ENCODE data around the gene CD2AP. TPM values are rescaled to one million over a fixed set of nuclear protein-coding genes. Genes with fewer than 3 reads are reported as not detected.

The CD2AP gene
- total RNA-seq, 1 experiment from 2014 or later = 41.8 TPM

GRCh38 chr6:47435254-47435612, 42.4 kb upstream of the CD2AP start:
- in situ Hi-C loops (cut with HindIII; ENCODE audit: low pct_unique_long_range_greater_than_20kb, low sequenced_read_pairs) (no loop called here), intact Hi-C loops (cut with micrococcal nuclease; ENCODE audit: unreplicated experiment) (no loop called here)
- Histone ChIP-seq H3K36me3 (ENCODE audit: control insufficient read depth, insufficient read depth, low read length) (no peaks in the 10 kb centered on the region), H3K27ac (ENCODE audit: low read length) (no peak overlapping the region), H3K4me1 (ENCODE audit: control insufficient read depth, insufficient read depth, low read length) (no peaks in the 10 kb centered on the region), H3K9me3 (ENCODE audit: control insufficient read depth, insufficient read depth, low read depth, low read length) (no peaks in the 10 kb centered on the region), H3K27me3 (ENCODE audit: control insufficient read depth, insufficient read depth, low read length) (no peaks in the 10 kb centered on the region), H3K4me3 (ENCODE audit: low read depth in 2 of 2, low read length in 2 of 2) (no peak overlapping the region)
- POLR2A ChIA-PET = no interaction called here
- TF ChIP-seq TCF7L2 (IDR thresholded peaks at IDR 0.05; ENCODE audit: low read depth, low read length) = no peak
- TF ChIP-seq SIN3A (IDR thresholded peaks at IDR 0.05; ENCODE audit: borderline replicate concordance, insufficient read depth, low read depth, low read length) = no peak
- TF ChIP-seq POLR2AphosphoS5 (IDR thresholded peaks at IDR 0.05; ENCODE audit: low read depth, low read length) = no peak
- no peak for TF ChIP-seq REST (IDR thresholded peaks at IDR 0.05; ENCODE audit: insufficient read depth in 1 of 2, low read depth in 2 of 2, low read length in 1 of 2)
- no peak for TF ChIP-seq CTCF (IDR thresholded peaks at IDR 0.05)
- DNase-seq (ENCODE audit: low read depth, low spot score) = no peak
- CTCF ChIA-PET = no interaction called here
- BruUV-seq (replicated peaks) = no TSS peak
- no peak for ATAC-seq

- DNase-seq (ENCODE audit: low read depth, low spot score) (no peak), ATAC-seq (no peak)
- Histone ChIP-seq H3K27me3 (ENCODE audit: control insufficient read depth, insufficient read depth, low read length) (no peaks in the 10 kb centered on the region), H3K36me3 (ENCODE audit: control insufficient read depth, insufficient read depth, low read length) (no peaks in the 10 kb centered on the region), H3K9me3 (ENCODE audit: control insufficient read depth, insufficient read depth, low read depth, low read length) (no peaks in the 10 kb centered on the region), H3K4me3 (ENCODE audit: low read depth in 2 of 2, low read length in 2 of 2) (no peak overlapping the region), H3K4me1 (ENCODE audit: control insufficient read depth, insufficient read depth, low read length) (no peaks in the 10 kb centered on the region), H3K27ac (ENCODE audit: low read length) (no peak overlapping the region)
- in situ Hi-C loops (cut with HindIII; ENCODE audit: low pct_unique_long_range_greater_than_20kb, low sequenced_read_pairs) = no loop called here
- POLR2A ChIA-PET = no interaction called here
- TF ChIP-seq CTCF (IDR thresholded peaks at IDR 0.05) = no peak
- TF ChIP-seq TCF7L2 (IDR thresholded peaks at IDR 0.05; ENCODE audit: low read depth, low read length) = no peak
- TF ChIP-seq SIN3A (IDR thresholded peaks at IDR 0.05; ENCODE audit: borderline replicate concordance, insufficient read depth, low read depth, low read length) = no peak
- TF ChIP-seq POLR2AphosphoS5 (IDR thresholded peaks at IDR 0.05; ENCODE audit: low read depth, low read length) = no peak
- TF ChIP-seq REST (IDR thresholded peaks at IDR 0.05; ENCODE audit: insufficient read depth in 1 of 2, low read depth in 2 of 2, low read length in 1 of 2) = no peak
- intact Hi-C loops (cut with micrococcal nuclease; ENCODE audit: unreplicated experiment) = no loop called here
- no TSS peak for BruUV-seq (replicated peaks)
- CTCF ChIA-PET = no interaction called here
These were observed 40.0 kb upstream of the CD2AP start for GRCh38 chr6:47437592-47437991.

Measured in Panc1 (cell line).